Measurements from ENCODE around the gene C1QTNF12.

- TF ChIP-seq, protein P1, sequence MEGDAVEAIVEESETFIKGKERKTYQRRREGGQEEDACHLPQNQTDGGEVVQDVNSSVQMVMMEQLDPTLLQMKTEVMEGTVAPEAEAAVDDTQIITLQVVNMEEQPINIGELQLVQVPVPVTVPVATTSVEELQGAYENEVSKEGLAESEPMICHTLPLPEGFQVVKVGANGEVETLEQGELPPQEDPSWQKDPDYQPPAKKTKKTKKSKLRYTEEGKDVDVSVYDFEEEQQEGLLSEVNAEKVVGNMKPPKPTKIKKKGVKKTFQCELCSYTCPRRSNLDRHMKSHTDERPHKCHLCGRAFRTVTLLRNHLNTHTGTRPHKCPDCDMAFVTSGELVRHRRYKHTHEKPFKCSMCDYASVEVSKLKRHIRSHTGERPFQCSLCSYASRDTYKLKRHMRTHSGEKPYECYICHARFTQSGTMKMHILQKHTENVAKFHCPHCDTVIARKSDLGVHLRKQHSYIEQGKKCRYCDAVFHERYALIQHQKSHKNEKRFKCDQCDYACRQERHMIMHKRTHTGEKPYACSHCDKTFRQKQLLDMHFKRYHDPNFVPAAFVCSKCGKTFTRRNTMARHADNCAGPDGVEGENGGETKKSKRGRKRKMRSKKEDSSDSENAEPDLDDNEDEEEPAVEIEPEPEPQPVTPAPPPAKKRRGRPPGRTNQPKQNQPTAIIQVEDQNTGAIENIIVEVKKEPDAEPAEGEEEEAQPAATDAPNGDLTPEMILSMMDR (IDR thresholded peaks at IDR 0.05 in 4 of 5, conservative IDR thresholded peaks at IDR 0.05 in 1 of 5), result no peak
- no peak for TF ChIP-seq POLR2A (IDR thresholded peaks at IDR 0.05)
These were observed 24.5 kb downstream of the C1QTNF12 start for GRCh38 chr1:1221887-1222574.
